HT1080 (cell line): ENCODE measurements around the gene SMS. TPM values are rescaled to one million over a fixed set of nuclear protein-coding genes. Genes with fewer than 3 reads are reported as not detected.
A peak's percentile ranks its signal among the peaks of the same experiment; 100 is the strongest.
"Not testable (repeated sequence)": the region's sequence is repeated elsewhere in the genome, so short reads cannot be mapped to it uniquely, and the experiment has no call there.

Experiments
- DNase-seq: peaks from one replicate; pipeline ENCODE4 v3.0.0-alpha.2; 2015; ENCODE audit warnings: low read depth
- total RNA-seq: library from RNA; depleted of rRNA; stranded (reverse); fragments of >200 nt; shearing (Covaris generic); gene quantifications from 2 replicates; pipeline ENCODE4 v1.2.3, GENCODE V29; 2014

SMS gene
- total RNA-seq, 1 experiment from 2014 or later = 325 TPM

- not testable (repeated sequence) for DNase-seq
These were observed 10.0 kb downstream of the SMS start for GRCh38 chrX:21950557-21950956.

- no peak for DNase-seq
These were observed 12.1 kb downstream of the SMS start for GRCh38 chrX:21952624-21953023.

GRCh38 chrX:21953195-21953830 is 12.8 kb downstream of the SMS start:
- DNase-seq = not testable (repeated sequence)

- DNase-seq = no peak
These were observed 15.1 kb downstream of the SMS start for GRCh38 chrX:21955403-21956189.

GRCh38 chrX:21956783-21957182 is 16.3 kb downstream of the SMS start:
- DNase-seq = no peak

GRCh38 chrX:21958187-21958586 is 17.7 kb downstream of the SMS start:
- DNase-seq = no peak

- no peak for DNase-seq
These were observed 18.4 kb downstream of the SMS start for GRCh38 chrX:21958916-21959315.

GRCh38 chrX:21959362-21960051 is 19.0 kb downstream of the SMS start:
- DNase-seq = no peak

- DNase-seq = no peak
These were observed 20.3 kb downstream of the SMS start for GRCh38 chrX:21960569-21961541.

- no peak for DNase-seq
These were observed 21.9 kb downstream of the SMS start for GRCh38 chrX:21962361-21962760.

GRCh38 chrX:21963269-21963668 is 22.8 kb downstream of the SMS start:
- DNase-seq = no peak

- no peak for DNase-seq
These were observed 23.4 kb downstream of the SMS start for GRCh38 chrX:21963731-21964405.

- DNase-seq = no peak
These were observed 26.4 kb downstream of the SMS start for GRCh38 chrX:21966866-21967265.

GRCh38 chrX:21968333-21968732 is 27.8 kb downstream of the SMS start:
- DNase-seq = no peak

GRCh38 chrX:21970326-21970725 is 29.8 kb downstream of the SMS start:
- no peak for DNase-seq

GRCh38 chrX:21972046-21972445 is 31.5 kb downstream of the SMS start:
- DNase-seq = no peak

- DNase-seq = peak; percentile 81
These were observed 32.2 kb downstream of the SMS start for GRCh38 chrX:21972721-21973120.

GRCh38 chrX:21973321-21974010 is 33.0 kb downstream of the SMS start:
- DNase-seq = no peak

GRCh38 chrX:21974011-21974385 is 33.5 kb downstream of the SMS start:
- DNase-seq = no peak

GRCh38 chrX:21975242-21975641 is 34.7 kb downstream of the SMS start:
- DNase-seq = no peak
